ENCODE results near the gene CCDC137.

CCDC137 gene

GRCh38 chr17:81682565-81683207, 16.1 kb downstream of the CCDC137 start:
- DNase-seq (ENCODE audit: low spot score): no peak

- DNase-seq (ENCODE audit: low spot score): no peak
Measured at GRCh38 chr17:81683208-81683583, 16.7 kb downstream of the CCDC137 start.

GRCh38 chr17:81683584-81684441, 17.3 kb downstream of the CCDC137 start, which contains the start of the genes ARL16 and HGS:
Gene ARL16 (minus strand): TSS chr17:81683797. CDS start chr17:81683753, 44 bp downstream.
Gene HGS (plus strand): TSS chr17:81684011. CDS start chr17:81684067, 56 bp downstream.
- peak; percentile 98 for DNase-seq (ENCODE audit: low spot score)

- no peak for DNase-seq (ENCODE audit: low spot score)
Measured at GRCh38 chr17:81684442-81684911, 17.9 kb downstream of the CCDC137 start.

- no peak for DNase-seq (ENCODE audit: low spot score)
Measured at GRCh38 chr17:81685108-81685507, 18.6 kb downstream of the CCDC137 start.

GRCh38 chr17:81686614-81687013, 20.1 kb downstream of the CCDC137 start:
- no peak for DNase-seq (ENCODE audit: low spot score)

- no peak for DNase-seq (ENCODE audit: low spot score)
Measured at GRCh38 chr17:81687770-81688541, 21.4 kb downstream of the CCDC137 start.

GRCh38 chr17:81688616-81689015, 22.1 kb downstream of the CCDC137 start:
- no peak for DNase-seq (ENCODE audit: low spot score)

GRCh38 chr17:81690066-81690465, 23.5 kb downstream of the CCDC137 start:
- no peak for DNase-seq (ENCODE audit: low spot score)

GRCh38 chr17:81690549-81690948, 24.0 kb downstream of the CCDC137 start:
- no peak for DNase-seq (ENCODE audit: low spot score)

- DNase-seq (ENCODE audit: low spot score): no peak
Measured at GRCh38 chr17:81691196-81691595, 24.7 kb downstream of the CCDC137 start.

GRCh38 chr17:81691608-81692007, 25.1 kb downstream of the CCDC137 start:
- no peak for DNase-seq (ENCODE audit: low spot score)

- DNase-seq (ENCODE audit: low spot score): no peak
Measured at GRCh38 chr17:81693509-81694210, 27.1 kb downstream of the CCDC137 start.

GRCh38 chr17:81694810-81695209, 28.3 kb downstream of the CCDC137 start:
- DNase-seq (ENCODE audit: low spot score): no peak

GRCh38 chr17:81695211-81695610, 28.7 kb downstream of the CCDC137 start:
- no peak for DNase-seq (ENCODE audit: low spot score)

- DNase-seq (ENCODE audit: low spot score): no peak
Measured at GRCh38 chr17:81695801-81696200, 29.3 kb downstream of the CCDC137 start.

GRCh38 chr17:81696218-81696941, 29.8 kb downstream of the CCDC137 start:
- DNase-seq (ENCODE audit: low spot score): no peak

- DNase-seq (ENCODE audit: low spot score): no peak
Measured at GRCh38 chr17:81697261-81698044, 30.9 kb downstream of the CCDC137 start.

GRCh38 chr17:81700353-81701287, 34.1 kb downstream of the CCDC137 start:
- DNase-seq (ENCODE audit: low spot score): no peak

All from LoVo (cell line).